ENCODE results near the gene RPGR. TPM values are rescaled to one million over a fixed set of nuclear protein-coding genes. Genes with fewer than 3 reads are reported as not detected.

RPGR gene
- total RNA-seq, 1 experiment from 2014 or later, result not detected

DNA sequence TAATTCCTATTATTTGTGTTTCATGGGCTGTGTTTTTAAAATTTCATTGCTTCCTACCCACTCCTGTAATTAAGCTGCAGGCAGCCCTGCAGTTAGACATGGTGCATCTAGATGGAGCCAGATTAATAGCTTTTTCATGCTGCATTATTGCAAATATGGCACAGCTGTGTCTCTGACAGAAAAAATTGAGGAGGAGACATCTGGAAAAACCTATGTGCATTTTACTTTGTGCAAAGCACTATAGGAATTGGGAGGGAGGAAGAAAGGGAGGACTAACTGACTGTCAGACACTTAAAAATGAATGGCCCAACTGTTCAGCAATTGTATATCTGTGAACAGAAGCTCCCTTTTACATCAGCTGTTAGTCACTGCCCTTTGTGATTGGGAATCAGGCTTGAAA is 8.1 kb upstream of the RPGR start:
- ChIA-PET POLR2A (ENCODE audit: unreplicated experiment) (no interaction called here), CTCF (no interaction called here)
- H3K9me3 ChIP-seq (ENCODE audit: insufficient read depth, low read depth), result no peaks in the 10 kb centered on the region
- no peaks in the 10 kb centered on the region for H3K27me3 ChIP-seq (ENCODE audit: insufficient read depth, low read depth)
- H3K4me3 ChIP-seq, result no peak overlapping the region
- no peak overlapping the region for H2AFZ ChIP-seq
- H3K27ac ChIP-seq, result no peak overlapping the region
- H3K4me1 ChIP-seq (replicated peaks; ENCODE audit: insufficient read depth), result no peaks in the 10 kb centered on the region
- no peaks in the 10 kb centered on the region for H3K9me2 ChIP-seq (ENCODE audit: insufficient read depth)
- H3K4me2 ChIP-seq, result no peak overlapping the region
- BruUV-seq (replicated peaks), result no TSS peak
- H3K36me3 ChIP-seq (ENCODE audit: low read depth), result no peaks in the 10 kb centered on the region
- DNase-seq, result no peak
- H3K79me2 ChIP-seq (ENCODE audit: low read depth), result no peaks in the 10 kb centered on the region
- H3F3A ChIP-seq (ENCODE audit: insufficient read depth, low read depth), result no peaks in the 10 kb centered on the region
- TF ChIP-seq EZH2 (IDR thresholded peaks at IDR 0.05; ENCODE audit: low read depth), result no peak
- TF ChIP-seq, protein P1, sequence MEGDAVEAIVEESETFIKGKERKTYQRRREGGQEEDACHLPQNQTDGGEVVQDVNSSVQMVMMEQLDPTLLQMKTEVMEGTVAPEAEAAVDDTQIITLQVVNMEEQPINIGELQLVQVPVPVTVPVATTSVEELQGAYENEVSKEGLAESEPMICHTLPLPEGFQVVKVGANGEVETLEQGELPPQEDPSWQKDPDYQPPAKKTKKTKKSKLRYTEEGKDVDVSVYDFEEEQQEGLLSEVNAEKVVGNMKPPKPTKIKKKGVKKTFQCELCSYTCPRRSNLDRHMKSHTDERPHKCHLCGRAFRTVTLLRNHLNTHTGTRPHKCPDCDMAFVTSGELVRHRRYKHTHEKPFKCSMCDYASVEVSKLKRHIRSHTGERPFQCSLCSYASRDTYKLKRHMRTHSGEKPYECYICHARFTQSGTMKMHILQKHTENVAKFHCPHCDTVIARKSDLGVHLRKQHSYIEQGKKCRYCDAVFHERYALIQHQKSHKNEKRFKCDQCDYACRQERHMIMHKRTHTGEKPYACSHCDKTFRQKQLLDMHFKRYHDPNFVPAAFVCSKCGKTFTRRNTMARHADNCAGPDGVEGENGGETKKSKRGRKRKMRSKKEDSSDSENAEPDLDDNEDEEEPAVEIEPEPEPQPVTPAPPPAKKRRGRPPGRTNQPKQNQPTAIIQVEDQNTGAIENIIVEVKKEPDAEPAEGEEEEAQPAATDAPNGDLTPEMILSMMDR (conservative IDR thresholded peaks at IDR 0.05), result no peak
- intact Hi-C loops (cut with micrococcal nuclease; ENCODE audit: unreplicated experiment), result no loop called here
- H4K20me1 ChIP-seq (ENCODE audit: insufficient read depth), result no peaks in the 10 kb centered on the region

DNA sequence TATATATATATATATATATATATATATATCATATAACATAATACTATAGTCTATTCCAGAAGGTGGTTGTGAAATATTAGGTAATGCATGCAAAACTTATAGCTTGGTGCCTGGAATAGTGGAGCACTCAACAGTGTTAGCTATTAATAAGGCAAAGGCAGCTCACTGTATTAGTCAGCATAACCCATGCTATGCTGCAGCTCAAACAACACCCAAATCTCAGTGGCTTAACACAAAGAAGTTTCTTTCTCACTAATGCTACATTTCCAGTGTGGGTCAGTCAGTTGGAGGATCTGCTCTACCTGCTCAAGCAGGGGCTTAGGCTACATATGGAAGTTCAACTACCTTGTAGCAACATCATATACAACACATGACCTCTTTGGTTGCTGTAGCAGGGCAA is 5.2 kb upstream of the RPGR start:
- Histone ChIP-seq H3K4me3 (no peak overlapping the region), H3F3A (ENCODE audit: insufficient read depth, low read depth) (no peaks in the 10 kb centered on the region), H3K27me3 (ENCODE audit: insufficient read depth, low read depth) (no peaks in the 10 kb centered on the region), H4K20me1 (ENCODE audit: insufficient read depth) (no peaks in the 10 kb centered on the region), H3K9me3 (ENCODE audit: insufficient read depth, low read depth) (no peaks in the 10 kb centered on the region), H3K4me1 (replicated peaks; ENCODE audit: insufficient read depth) (no peaks in the 10 kb centered on the region), H3K4me2 (no peak overlapping the region), H2AFZ (no peak overlapping the region), H3K79me2 (ENCODE audit: low read depth) (no peaks in the 10 kb centered on the region), H3K36me3 (ENCODE audit: low read depth) (no peaks in the 10 kb centered on the region), H3K9me2 (ENCODE audit: insufficient read depth) (no peaks in the 10 kb centered on the region), H3K27ac (no peak overlapping the region)
- intact Hi-C loops (cut with micrococcal nuclease; ENCODE audit: unreplicated experiment), result no loop called here
- no peak for TF ChIP-seq EZH2 (IDR thresholded peaks at IDR 0.05; ENCODE audit: low read depth)
- TF ChIP-seq, protein P1 (conservative IDR thresholded peaks at IDR 0.05), result no peak
- no peak for DNase-seq
- no TSS peak for BruUV-seq (replicated peaks)
- POLR2A ChIA-PET (ENCODE audit: unreplicated experiment), result no interaction called here
- CTCF ChIA-PET, result no interaction called here

DNA sequence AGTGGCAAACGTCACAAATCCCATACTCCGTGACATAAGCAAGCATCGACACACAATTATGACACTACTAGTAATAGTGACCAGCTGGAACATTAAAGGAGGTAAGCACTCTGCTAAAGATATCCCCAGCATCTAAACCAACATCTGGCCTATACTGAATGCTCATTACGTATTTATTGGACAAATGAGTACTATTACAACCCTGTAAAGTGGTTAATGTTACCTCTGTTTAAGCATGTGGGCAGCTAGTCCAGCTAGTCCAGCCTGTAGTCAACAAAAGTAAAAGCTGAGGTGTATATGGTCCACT is 419 bp upstream of the RPGR start:
- no peak overlapping the region for H3K27ac ChIP-seq
- CTCF ChIA-PET, result no interaction called here

More for the DNA sequence above, 419 bp upstream of the RPGR start:
- Histone ChIP-seq H2AFZ (no peak overlapping the region), H3K4me1 (replicated peaks; ENCODE audit: insufficient read depth) (no peaks in the 10 kb centered on the region), H3K36me3 (ENCODE audit: low read depth) (no peaks in the 10 kb centered on the region), H3K4me3 (no peak overlapping the region), H4K20me1 (ENCODE audit: insufficient read depth) (no peaks in the 10 kb centered on the region), H3K4me2 (no peak overlapping the region), H3K27me3 (ENCODE audit: insufficient read depth, low read depth) (no peaks in the 10 kb centered on the region), H3K9me2 (ENCODE audit: insufficient read depth) (no peaks in the 10 kb centered on the region), H3K79me2 (ENCODE audit: low read depth) (no peaks in the 10 kb centered on the region), H3K9me3 (ENCODE audit: insufficient read depth, low read depth) (no peaks in the 10 kb centered on the region), H3F3A (ENCODE audit: insufficient read depth, low read depth) (no peaks in the 10 kb centered on the region)
- POLR2A ChIA-PET (ENCODE audit: unreplicated experiment), result no interaction called here
- TF ChIP-seq, protein P1 (conservative IDR thresholded peaks at IDR 0.05), result no peak
- TF ChIP-seq EZH2 (IDR thresholded peaks at IDR 0.05; ENCODE audit: low read depth), result no peak
- no TSS peak for BruUV-seq (replicated peaks)
- no peak for DNase-seq
- intact Hi-C loops (cut with micrococcal nuclease; ENCODE audit: unreplicated experiment), result no loop called here
